ENCODE data around the gene ETV5. TPM values are rescaled to one million over a fixed set of nuclear protein-coding genes. Genes with fewer than 3 reads are reported as not detected.

The ETV5 gene
- total RNA-seq, 1 donor from 2014 or later = 22.9 TPM

DNA sequence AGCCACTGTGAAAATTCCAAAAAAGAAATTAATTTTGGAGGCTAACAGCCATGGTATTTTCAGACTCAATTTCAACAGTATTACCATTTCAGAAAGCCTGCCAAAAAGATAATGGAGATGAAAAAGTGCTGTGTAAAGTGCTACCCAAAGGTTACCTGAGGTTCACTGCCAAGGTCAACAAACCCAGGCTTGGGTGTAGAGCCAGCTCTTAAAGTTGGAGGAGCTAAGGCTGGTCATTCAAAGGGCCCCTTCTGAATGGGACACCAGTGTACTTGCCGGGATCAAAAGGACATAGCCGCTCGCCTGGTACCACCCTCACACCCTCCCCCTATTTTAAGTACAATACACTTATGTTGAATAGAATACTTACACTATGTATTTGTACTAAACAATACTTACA is 64.5 kb downstream of the ETV5 start:
- no peaks in the 10 kb centered on the region for H3K27me3 Mint-ChIP-seq (ENCODE audit: low read depth)
- H3K9me3 Mint-ChIP-seq (ENCODE audit: low read depth) = no peaks in the 10 kb centered on the region
- H3K36me3 Mint-ChIP-seq (ENCODE audit: low read depth) = peaks cover 7% of the 10 kb centered on the region
- DNase-seq (ENCODE audit: low spot score) = no peak
- TF ChIP-seq CTCF (IDR thresholded peaks at IDR 0.05) = no peak
- no peak overlapping the region for H3K27ac Mint-ChIP-seq (ENCODE audit: unreplicated experiment)
- no peaks in the 10 kb centered on the region for H3K4me1 Mint-ChIP-seq (ENCODE audit: low read depth)
- no peak overlapping the region for H3K4me3 Mint-ChIP-seq (ENCODE audit: unreplicated experiment)

GRCh38 chr3:186042521-186043202 is 66.2 kb downstream of the ETV5 start:
- H3K4me3 Mint-ChIP-seq (ENCODE audit: unreplicated experiment) = no peak overlapping the region
- DNase-seq (ENCODE audit: low spot score) = no peak
- H3K36me3 Mint-ChIP-seq (ENCODE audit: low read depth) = peaks cover 3% of the 10 kb centered on the region
- H3K27ac Mint-ChIP-seq (ENCODE audit: unreplicated experiment) = no peak overlapping the region
- H3K9me3 Mint-ChIP-seq (ENCODE audit: low read depth) = peaks cover 9% of the 10 kb centered on the region
- H3K4me1 Mint-ChIP-seq (ENCODE audit: low read depth) = no peaks in the 10 kb centered on the region
- TF ChIP-seq CTCF (IDR thresholded peaks at IDR 0.05) = no peak
- H3K27me3 Mint-ChIP-seq (ENCODE audit: low read depth) = no peaks in the 10 kb centered on the region

DNA sequence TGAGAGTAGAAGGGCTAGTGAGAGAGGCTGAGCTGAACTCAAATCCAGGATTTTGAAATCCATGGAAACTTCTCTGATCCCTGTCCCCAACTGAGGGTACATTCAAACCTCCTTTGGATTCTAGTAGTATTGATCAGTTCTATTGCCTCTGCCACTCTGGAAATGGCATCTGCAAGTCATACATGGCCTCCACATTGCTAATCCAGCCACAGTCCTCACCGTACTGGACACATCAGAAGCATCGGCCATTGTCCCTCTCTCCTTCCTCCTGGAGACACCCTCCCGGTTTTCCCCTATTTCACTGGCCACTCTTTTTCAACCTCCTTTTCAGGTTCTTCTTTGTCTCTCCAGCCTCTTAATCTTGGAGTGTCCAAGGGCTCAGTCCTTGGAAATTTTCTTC is 66.9 kb downstream of the ETV5 start:
- no peak for TF ChIP-seq CTCF (IDR thresholded peaks at IDR 0.05)
- no peak for DNase-seq (ENCODE audit: low spot score)
- peaks cover 3% of the 10 kb centered on the region for H3K36me3 Mint-ChIP-seq (ENCODE audit: low read depth)
- H3K27ac Mint-ChIP-seq (ENCODE audit: unreplicated experiment) = no peak overlapping the region
- peaks cover 9% of the 10 kb centered on the region for H3K9me3 Mint-ChIP-seq (ENCODE audit: low read depth)
- no peaks in the 10 kb centered on the region for H3K4me1 Mint-ChIP-seq (ENCODE audit: low read depth)
- H3K4me3 Mint-ChIP-seq (ENCODE audit: unreplicated experiment) = no peak overlapping the region
- no peaks in the 10 kb centered on the region for H3K27me3 Mint-ChIP-seq (ENCODE audit: low read depth)

GRCh38 chr3:186038360-186038759 is 70.5 kb downstream of the ETV5 start:
- no peaks in the 10 kb centered on the region for H3K27me3 Mint-ChIP-seq (ENCODE audit: low read depth)
- no peak for DNase-seq (ENCODE audit: low spot score)
- no peaks in the 10 kb centered on the region for H3K4me1 Mint-ChIP-seq (ENCODE audit: low read depth)
- no peak for TF ChIP-seq CTCF (IDR thresholded peaks at IDR 0.05)
- H3K9me3 Mint-ChIP-seq (ENCODE audit: low read depth) = peaks cover 9% of the 10 kb centered on the region
- H3K4me3 Mint-ChIP-seq (ENCODE audit: unreplicated experiment) = no peak overlapping the region
- H3K27ac Mint-ChIP-seq (ENCODE audit: unreplicated experiment) = no peak overlapping the region
- H3K36me3 Mint-ChIP-seq (ENCODE audit: low read depth) = peaks cover 2% of the 10 kb centered on the region

- Mint-ChIP-seq H3K27me3 (ENCODE audit: low read depth) (no peaks in the 10 kb centered on the region), H3K27ac (ENCODE audit: unreplicated experiment) (no peak overlapping the region), H3K4me3 (ENCODE audit: unreplicated experiment) (no peak overlapping the region), H3K4me1 (ENCODE audit: low read depth) (no peaks in the 10 kb centered on the region), H3K36me3 (ENCODE audit: low read depth) (peaks cover 2% of the 10 kb centered on the region), H3K9me3 (ENCODE audit: low read depth) (peaks cover 11% of the 10 kb centered on the region)
- DNase-seq (ENCODE audit: low spot score) = no peak
- TF ChIP-seq CTCF (IDR thresholded peaks at IDR 0.05) = no peak
These were observed 73.6 kb downstream of the ETV5 start for GRCh38 chr3:186035277-186035676.

Measured in chondrocyte (in vitro differentiated cells).